ENCODE results near the gene PEX12.
"Not testable (repeated sequence)": the region's sequence is repeated elsewhere in the genome, so short reads cannot be mapped to it uniquely, and the experiment has no call there.

The PEX12 gene

DNA sequence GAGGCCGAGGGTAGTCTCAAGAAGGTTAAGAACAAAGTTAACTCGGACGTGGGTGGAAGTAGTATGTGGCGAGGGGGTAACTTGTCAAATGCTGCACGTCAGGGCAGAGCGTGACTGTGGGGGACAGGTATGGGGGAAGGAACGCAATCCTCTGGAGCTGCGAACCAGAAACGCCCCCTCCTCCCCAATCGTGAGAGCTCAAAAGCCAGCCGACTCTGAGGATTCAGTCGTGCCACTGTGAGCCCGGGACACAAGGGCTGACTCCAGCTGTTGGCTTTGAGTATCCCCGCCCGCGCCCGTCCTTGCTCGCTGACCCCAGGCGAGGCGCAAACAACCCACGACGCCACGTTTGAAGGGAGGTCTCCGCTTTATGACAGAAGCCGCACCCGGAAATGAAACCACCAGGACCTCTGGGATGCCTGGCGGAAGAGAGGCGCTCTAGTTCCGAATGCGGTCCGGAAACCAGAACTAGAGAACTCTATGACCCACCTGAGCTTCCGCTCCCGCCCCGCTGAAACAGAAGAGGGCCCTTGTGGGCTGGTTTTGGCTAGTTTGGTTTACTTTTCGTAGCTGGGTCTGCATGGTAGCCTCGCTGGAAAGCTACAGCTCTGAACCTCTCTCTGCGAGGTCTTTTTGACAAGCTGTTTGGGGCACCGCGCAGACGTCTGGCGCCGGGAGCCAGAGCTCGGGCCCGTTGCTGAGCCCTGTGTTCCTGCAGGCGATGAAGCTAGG is at the start of gene PEX12:
Gene PEX12, minus strand, starts transcription at position 375 of the 732 bp plus-strand sequence. CDS start 550 bp downstream, outside the sequence.
- DNase-seq (ENCODE audit: low read depth, low spot score), result peak; percentile 85

DNA sequence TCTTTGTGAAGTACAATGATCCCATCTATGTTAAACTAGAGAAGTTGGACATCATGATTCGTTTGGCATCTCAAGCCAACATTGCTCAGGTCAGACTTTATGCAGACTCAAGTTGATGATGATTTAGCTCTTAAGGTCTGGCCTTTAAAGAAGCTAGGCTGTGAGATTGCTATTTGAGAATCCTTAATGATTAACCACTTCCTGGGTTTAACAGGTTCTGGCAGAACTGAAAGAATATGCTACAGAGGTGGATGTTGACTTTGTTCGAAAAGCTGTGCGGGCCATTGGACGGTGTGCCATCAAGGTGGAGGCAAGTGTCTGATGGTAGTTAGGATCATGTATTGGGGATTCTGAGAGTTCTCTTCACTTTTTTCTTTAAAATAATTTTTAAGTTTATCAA is 49.0 kb upstream of the PEX12 start:
- no peak for DNase-seq (ENCODE audit: low read depth, low spot score)

DNA sequence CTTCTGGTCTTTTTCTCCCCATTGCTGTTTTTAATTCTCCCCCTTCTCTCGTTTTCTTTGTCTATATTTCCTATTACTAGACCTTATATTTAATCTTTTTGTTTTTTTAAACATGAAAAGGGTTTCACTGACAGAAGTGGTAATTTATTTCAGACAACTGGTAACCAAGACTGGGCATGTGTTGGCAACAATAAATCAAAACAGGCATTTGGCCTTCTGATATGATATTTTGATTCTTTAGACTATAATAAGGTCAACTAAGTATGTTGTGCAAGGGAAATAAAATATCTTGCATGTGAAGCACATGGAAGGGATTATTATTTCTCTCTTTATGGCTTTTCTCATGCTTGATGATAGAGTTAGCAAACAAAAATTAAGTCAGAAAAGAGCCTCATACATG is 43.4 kb upstream of the PEX12 start:
- no peak for DNase-seq (ENCODE audit: low read depth, low spot score)

DNA sequence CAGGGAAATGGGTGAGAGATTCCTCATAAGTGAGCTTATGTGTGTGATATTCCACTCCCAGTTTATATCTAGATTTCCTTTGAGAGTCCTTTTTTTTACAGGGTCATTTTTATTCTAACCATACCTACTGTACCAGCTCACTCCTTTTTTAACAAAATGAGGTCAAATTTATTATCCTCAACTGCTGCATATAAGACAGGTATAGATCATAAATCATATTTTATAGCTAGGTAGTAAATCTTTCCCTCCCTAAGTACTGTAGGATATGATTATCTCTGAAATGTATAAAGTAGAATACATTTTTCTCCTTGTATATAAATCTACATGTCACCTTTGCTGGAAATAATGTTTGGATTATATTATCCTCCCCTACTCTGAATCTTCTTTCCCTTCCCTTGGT is 40.3 kb upstream of the PEX12 start:
- DNase-seq (ENCODE audit: low read depth, low spot score), result no peak

DNA sequence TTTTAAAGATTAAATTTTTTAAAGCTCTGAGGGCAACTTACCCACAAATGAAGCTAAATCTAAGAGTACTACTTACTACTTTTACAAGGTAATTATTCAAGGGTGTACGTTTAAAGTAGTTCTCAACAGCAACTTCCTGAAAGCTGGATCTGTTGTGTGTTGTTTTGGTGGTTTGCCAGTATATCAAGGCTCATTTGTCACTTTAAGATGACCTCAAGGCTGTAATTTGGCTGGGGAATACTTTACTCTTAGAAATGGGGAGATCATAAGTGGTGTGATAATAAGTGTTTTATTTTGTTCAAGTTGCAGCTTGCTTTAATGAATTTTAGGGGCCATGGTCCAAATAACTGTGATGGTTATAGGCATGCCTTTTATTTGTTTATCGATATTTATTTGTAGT is 39.1 kb upstream of the PEX12 start:
- no peak for DNase-seq (ENCODE audit: low read depth, low spot score)

DNA sequence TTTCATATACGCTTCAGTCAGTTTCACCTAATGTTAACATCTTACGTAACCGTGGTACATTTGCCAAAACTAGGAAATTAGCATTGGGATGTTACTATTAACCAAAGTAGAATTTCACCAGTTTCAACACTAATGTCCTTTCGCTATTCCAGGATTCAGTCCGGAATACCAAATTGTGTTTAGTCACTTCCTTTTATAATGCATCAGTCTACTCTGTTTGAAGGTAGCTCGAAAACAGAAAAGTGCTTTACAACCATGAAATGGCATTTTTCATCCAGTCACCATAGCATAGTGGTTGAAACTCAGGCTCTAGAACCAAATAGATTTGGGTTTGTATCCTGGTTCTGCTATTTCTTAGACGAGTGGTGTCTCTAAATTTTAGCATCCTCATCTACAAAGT is 38.2 kb upstream of the PEX12 start:
- DNase-seq (ENCODE audit: low read depth, low spot score), result no peak

DNA sequence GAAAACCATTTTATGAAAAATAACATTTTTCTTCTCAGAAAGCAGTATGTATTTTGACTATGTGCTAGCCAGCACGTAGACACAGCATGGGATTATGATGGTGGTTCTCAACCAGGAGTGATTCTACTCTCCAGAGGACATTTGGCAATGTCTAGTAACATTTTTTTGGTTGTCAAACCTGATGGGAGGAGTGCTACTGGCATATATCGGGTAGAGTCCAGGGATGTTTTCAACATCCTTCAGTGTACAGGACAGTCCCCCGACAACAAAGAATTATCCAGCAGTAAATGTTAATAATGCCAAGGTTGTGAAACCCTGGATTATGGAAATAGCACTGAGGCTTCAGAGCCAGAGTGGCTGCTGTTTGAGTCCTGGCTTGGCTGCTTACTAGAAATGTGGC is 36.4 kb upstream of the PEX12 start:
- DNase-seq (ENCODE audit: low read depth, low spot score), result no peak

DNA sequence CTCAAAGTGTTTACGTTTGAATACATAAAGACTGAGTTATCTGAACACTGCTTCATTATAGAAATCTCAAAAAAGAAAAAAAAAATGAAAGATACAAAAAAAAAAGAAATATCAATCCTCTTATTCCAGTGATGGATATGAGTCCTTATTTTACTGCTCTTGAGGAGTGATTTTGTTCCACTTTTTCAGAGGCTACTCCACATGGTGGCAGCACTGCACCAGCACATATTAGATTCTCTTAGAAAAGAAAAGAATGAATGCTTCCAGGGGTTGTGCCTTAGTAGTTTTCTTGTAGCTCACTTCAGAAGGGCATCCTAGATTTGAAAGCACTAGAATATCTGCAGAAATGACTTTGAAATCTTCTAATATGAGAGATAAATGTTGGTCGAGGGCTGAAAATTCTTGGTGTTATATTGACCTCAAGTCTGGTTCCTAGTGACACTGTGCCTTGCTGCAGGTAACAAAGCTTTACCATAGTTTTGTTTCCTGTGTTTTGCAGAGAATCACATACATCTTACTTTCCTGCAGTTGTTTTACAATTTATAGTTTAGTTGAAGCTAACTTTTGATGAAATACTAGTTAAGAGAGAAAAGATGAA is 34.7 kb upstream of the PEX12 start:
- no peak for DNase-seq (ENCODE audit: low read depth, low spot score)

DNA sequence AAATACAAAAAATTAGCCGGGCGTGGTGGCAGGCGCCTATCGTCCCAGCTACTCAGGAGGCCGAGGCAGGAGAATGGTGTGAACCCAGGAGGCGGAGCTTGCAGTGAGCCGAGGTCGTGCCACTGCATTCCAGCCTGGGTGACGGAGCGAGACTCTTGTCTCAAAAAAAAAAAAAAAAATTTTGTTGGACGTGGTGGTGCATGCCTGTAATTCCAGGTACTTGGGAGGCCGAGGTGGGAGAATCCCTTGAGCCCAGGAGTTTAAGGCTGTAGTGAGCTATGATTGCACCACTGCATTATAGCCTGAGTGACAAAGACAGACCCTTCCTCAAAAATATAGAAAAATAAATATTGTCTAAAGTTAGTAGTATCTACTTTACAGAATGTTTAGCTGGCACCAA is 32.4 kb upstream of the PEX12 start:
- not testable (repeated sequence) for DNase-seq (ENCODE audit: low read depth, low spot score)

DNA sequence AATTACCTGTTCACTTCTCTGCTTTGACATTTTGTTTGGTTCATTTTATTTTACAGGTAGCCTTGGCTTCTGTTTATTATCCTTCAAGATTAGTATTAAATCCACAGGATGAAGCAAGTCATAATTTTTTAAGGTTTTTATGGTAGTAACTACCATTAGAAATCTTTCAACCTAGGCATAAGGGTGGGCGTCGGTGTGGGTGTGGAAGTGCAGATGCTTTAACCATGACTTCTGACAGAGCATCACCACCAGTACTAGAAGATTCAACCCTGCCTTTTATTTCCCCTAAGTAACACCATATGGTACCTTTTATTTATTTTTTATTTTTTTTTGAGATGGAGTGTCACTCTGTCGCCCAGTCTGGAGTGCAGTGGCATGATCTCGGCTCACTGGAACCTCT is 31.5 kb upstream of the PEX12 start:
- DNase-seq (ENCODE audit: low read depth, low spot score), result no peak

DNA sequence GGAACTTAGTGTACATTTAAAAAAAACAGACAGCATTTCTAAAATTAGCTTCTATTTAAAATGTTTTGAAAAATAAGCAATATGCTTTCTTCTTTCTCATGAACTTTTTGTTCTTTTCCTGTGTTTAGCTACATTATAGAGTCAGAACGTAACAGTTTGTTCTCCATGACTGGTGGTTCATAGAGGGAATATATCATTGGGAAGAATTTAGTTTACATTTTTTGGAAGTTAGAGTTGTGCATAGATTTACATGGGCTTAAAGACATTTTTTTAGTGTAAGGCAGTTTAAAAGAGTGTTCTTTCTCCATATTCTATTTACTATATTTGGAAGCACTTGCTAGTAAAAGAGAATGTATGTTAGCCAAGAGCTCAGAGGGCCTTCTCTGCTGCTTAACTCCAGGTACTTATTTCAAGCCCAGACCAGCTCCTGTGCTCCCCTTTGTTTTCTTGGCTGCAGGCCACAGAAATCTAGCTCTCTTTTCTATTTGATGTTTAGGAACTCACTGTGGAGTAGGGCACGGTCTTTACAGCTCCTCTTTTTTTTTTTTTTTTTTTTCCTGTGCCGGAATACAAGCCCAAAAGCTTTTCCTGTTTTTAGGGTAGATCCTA is 29.0 kb upstream of the PEX12 start:
- DNase-seq (ENCODE audit: low read depth, low spot score), result no peak

DNA sequence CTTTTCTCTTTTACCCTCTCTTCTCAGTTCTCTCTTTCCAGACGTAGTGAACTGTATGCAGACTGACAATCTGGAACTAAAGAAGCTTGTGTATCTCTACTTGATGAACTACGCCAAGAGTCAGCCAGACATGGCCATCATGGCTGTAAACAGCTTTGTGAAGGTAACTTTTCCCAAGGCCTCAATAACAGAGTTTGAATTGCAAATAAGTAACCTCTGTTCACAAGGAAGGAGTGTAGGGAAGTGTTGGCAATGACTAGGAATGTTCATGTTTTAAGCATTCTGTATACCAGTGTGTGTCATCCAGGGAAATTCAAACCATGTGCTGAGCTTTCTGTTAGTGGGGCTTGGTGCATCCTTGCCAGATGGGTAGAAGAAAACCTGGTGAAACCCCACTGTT is 27.3 kb upstream of the PEX12 start:
- no peak for DNase-seq (ENCODE audit: low read depth, low spot score)

DNA sequence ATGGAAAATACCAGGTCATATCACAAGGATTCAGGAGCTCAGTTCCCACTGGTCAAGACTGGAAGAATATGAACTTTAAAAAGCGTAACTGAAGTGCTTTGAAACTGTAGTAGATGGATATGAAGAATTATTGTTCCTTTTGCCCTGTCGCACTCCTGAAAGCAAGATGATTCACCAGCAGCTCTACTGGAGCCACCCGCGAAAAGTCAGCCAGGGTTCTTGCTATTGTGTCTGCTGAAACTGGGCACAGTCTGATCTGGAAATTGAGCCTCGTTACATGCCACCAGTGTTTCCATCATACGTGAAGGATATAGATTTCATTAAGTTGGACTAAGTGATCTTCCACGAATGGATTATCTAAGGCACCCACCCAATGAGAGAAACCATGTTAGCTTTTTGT is 25.3 kb upstream of the PEX12 start:
- DNase-seq (ENCODE audit: low read depth, low spot score), result no peak

DNA sequence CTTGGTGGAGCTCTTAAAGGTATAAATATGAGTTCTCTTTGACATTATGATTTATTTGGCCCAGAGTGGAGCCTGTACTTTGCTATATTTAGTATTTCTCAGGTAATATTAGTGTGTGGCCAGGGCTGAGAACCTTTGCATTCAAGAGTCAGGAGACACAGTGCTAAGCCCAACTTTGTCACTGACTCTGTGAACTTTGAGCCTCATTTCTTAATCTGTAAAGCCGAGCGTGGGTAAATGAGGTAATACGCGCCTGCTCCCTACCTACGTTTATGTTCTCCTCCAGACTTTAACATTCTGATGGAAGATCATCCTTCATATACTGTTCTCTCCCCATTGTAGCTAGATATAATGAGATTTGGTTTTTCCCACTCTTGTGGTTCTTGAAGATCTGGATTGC is 19.2 kb upstream of the PEX12 start:
- no peak for DNase-seq (ENCODE audit: low read depth, low spot score)

DNA sequence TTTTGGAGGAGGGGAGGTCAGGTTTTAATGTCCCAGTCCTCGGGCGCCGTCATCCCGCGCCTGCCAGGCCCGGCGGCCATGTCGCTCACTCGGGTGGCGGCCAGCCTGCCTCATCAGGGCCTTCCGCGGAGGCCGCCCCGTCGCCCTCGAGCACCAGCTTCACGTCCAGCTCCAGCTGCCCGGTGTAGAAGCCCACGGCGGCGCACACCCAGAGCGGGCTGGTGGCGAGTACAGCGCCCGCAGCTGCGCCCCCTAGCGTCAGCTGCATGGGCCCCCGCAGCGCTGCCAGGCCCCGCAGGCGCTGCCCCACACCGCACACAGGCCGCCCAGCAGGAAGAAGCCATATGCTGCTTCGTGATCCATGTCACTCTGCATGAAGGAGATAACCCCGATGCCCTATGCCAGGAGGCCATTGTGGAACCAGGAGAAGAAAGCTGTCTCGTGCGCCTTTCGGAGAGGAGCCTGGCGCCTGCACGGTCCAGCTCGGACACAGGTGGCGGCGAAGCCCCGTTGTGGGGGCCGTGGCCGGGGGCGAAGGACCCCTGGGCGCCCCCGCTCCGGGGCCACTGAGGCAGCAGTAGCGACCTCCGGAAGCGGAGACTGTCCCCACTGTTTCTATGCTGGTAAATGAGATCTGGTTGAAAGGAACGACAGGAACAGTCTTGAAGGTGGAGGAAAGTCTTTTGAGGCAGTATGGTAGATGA is 18.3 kb upstream of the PEX12 start:
- DNase-seq (ENCODE audit: low read depth, low spot score), result peak; percentile 35

DNA sequence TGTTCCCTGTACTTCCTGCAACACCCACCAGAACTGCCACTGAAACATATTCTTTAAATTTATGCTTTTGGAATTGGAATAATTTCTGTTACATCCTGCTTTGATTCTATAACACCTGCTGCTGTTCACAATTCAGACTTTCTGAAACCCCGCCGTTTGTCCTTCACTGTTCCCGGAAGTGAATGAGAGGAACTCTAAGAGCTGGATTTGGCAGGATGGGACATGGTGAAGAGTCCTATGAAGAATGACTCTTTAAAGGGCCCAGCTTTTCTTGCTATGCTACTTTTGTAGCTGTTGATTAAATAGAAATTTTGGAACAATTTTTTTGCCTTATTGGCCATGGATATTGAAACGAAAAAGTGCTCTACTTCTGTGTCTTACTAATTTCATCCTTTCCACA is 17.7 kb upstream of the PEX12 start:
- no peak for DNase-seq (ENCODE audit: low read depth, low spot score)

DNA sequence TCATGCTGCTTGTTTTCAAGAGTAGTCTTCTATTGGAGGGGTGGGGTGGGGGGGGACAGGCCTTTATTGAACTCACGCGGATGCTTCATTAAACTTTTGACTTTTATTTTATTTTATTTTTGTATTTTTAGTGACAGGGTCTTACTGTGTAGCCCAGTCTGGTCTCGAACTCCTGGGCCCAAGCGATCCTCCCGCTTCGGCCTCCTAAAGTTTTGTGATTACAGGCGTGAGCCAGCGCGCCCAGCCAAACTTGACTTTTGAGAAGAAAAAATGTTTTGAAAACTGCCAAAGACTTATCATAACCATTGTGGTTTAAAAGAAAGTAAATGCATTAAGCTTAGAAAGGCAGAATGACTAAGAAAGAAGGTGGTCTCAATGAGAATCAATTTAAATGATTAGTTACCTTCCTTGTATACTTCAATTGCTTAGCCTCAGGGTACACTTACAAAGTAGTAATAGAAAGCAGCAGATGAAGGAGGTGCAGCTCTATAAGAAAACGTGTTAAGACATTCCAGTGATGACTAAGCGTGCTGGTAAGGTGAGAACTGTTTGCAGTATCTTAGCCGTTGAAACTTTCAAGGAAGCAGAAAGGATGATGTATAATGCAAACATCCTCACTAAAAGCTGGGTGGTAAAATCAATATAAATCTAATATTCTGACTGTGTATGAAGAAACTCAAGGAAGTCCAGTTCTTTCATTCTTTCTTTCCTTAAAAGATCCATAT is 10.0 kb upstream of the PEX12 start:
- no peak for DNase-seq (ENCODE audit: low read depth, low spot score)

DNA sequence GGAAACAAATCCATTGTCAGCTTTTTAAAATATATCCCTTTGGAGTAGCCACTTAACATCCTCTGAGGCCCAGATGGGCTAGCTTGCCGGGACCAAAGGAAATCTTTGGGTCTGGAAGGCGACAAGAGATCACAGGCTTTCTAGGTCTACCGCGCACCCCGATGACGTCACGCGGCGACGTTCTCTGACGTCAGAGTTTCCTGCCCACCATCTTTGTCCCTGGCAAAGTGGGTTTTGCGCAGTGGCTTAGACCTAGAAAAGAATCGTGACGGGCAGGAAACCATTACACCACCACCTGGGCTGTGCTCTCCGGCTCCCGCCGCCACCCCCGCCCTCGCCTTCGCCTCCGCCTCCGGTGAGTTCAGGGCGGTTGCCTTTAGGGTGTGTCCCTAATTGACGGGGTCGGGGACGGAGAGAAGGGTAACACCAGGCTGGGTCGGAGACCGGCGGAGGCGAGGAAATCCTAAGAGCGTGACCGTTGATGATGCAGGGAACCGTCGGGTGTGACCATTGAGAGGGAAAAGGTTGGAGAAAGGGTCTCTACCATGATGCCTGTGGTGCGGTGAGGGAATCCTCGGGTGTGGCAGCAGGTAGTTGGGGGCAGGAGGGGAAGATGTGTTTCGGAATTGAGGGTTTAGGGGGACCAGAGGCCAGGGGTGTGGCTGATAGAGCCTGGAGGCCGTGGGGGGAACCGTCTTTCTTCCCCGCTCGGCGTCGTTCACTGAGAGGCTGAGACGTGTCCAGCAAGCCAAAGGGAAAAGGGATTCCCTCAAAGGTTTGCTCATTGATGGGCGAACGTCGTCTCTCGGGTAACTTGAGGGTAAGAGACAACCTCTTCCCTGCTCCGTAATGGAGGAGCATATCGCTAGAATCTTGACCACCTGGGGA is 8.9 kb upstream of the PEX12 start, which contains the start of gene AP2B1:
Gene AP2B1, plus strand, starts transcription at position 249 of the 888 bp plus-strand sequence. CDS start 6,709 bp downstream, outside the sequence.
- peak; percentile 88 for DNase-seq (ENCODE audit: low read depth, low spot score)

DNA sequence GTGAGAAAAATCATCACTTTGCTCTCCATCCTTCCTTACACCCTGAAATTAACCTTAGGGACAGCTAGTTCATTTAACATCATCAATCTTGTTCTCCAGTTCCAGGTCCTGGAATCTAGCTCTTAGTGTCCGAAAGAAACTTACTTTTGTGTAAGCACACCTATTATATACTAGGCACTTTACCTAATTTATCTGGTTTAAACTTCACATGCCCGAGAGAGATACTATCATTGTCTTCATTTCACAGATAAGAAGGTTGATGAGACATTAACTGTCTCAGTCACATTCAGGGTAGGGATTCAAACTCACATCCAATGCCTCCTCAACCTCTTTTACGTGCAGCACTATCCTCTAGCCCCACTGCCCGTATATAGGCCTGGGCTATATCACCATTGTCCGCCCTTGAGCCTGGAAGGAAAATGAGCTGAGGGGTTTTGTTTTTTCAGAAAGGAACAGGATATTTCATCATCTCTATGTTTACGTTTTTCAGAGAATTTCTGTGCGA is 8.2 kb upstream of the PEX12 start:
- DNase-seq (ENCODE audit: low read depth, low spot score), result no peak

DNA sequence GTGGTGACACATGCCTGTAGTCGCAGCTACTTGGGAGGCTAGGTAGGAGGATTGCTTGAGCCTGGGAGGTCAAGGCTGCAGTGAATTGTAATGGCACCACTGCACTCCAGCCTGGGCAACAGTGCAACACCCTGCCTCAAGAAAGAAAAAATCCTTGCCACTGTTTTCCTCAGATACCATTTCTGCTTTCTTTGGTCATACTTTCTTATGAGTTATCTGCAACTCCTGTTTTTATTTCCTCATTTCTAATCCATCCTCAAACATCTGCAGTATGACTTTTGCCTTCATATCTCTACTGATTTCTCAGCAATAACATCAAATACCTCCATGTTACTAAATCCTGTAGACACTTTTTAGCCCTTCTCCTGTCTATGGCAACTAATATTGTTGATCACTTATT is 5.7 kb upstream of the PEX12 start:
- DNase-seq (ENCODE audit: low read depth, low spot score), result no peak
